ELF-1 (cell line): ENCODE results near the gene EYA4.

Experiments used
- DNase-seq: peaks from one replicate; pipeline ENCODE4 v3.0.0-alpha.2; 2016; ENCODE audit warnings: low read depth, low spot score

Gene EYA4

DNA sequence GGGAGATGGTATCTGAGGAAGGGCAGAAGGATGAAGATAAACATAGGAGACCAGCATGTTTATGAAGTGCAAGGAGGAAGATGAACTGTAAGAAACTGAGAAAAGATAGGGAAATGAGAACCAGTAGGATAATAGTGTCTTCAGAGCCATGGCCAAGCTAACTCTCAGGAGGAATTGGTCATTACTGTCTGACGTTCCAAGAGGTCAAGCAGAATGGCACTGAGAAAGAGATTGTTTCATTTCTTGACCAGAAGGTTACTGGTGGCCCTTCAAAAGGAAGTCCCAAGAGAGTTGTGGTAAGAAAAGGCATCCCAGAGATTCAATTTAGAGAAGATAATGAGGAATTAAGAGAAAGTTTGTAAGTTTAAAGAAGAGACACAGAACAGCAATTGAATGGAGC, 47.5 kb downstream of the EYA4 start:
- no peak for DNase-seq

- no peak for DNase-seq
Observed at GRCh38 chr6:133289733-133290306, 48.7 kb downstream of the EYA4 start.

DNA sequence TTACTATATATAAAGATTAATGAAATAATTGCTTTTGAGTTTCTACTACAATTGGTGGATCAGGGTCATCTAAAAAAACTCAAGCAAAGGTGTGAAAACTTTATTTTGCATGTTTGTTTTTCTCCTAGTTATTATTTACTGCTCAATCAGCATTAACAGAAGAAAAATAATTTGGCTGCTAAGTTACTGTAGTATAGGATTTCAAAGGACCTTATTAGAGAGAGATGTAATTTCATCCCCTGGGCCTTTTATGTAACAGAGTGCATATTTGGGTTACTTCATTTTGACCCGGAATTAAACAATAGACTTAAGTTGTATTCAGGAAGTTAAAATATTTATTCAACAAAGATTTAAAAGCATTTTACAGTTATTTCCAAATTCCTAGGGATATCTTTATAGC, 49.8 kb downstream of the EYA4 start:
- no peak for DNase-seq

- DNase-seq: no peak
Observed at GRCh38 chr6:133291671-133292070, 50.5 kb downstream of the EYA4 start.

- DNase-seq: no peak
Observed at GRCh38 chr6:133297657-133298056, 56.5 kb downstream of the EYA4 start.

DNA sequence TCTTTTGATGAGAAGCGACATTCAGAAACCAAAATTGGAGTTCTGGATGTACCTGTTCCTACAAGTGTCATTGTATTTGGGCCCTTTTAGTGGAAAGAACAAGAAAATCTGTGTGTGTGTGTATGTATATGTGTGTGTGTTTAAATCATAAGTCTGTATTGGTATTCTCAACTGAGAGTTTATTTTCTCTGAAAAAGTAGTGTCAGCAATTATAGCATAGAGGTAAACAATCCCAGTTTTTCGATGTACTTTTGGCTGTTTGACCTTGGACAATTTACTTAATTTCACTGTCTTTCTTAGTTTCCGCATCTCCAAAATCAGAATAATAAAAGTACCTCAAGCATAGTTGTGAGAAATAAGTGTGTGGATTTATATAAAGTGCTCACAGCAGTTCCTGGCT, 57.2 kb downstream of the EYA4 start:
- DNase-seq: no peak

GRCh38 chr6:133298801-133299200, 57.6 kb downstream of the EYA4 start:
- DNase-seq: no peak

GRCh38 chr6:133300896-133301295, 59.7 kb downstream of the EYA4 start:
- no peak for DNase-seq

DNA sequence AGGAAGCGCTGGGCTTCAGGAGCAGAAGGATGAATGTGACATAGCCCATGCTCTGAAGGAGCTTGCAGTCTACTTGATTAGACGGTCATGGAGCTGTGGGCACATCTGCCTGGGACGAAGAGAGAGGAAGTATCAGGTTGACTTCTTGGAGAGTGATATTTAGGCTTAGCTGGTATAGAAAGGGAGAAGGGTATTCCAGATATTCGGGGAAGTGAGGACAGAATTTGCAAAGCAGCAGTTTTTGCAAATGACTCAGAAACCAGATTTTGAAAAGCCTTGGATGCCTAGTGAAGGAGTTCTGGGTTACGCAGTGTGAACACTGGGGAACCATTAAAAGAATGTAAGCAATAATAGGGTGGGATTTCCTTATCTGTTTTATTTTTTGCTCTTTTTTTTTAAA, 60.7 kb downstream of the EYA4 start:
- DNase-seq: no peak

DNA sequence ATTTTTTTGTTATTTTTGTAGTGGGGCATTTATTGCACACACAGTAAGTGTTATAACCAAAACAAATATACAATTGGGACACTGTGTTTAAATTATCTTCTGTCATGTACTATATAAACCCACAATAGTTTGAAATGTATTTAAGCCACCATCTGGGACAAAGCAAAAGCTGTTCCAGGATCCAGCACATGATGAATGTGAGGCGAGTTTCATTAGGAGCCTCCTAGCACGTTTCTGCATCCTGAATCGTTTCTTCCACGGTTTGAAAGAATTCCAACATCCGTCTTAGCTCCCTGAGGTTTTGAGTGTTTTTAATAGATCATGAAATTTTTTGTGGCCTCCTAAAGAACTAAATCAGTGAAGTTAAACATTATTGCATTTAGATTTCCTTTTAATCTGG, 65.8 kb downstream of the EYA4 start:
- no peak for DNase-seq

DNA sequence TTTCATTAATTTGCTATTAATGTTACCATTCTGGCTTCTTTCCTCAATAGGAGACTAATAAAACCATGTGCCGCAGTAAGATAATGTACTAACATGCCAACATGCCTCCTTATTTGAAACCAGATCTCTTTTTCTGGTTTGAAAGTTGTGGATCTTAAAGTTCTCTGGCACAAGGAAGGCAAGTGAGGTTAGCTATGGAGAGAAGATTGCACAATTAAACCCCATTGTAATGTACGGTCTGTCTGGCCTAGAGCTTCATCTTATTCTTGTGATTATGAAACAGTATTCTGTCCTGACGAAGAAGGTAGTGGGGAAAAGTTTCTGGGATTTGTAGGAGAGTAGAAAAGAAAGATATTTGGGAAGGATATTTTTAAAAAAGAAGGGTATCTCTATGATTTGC, 68.4 kb downstream of the EYA4 start:
- no peak for DNase-seq

DNA sequence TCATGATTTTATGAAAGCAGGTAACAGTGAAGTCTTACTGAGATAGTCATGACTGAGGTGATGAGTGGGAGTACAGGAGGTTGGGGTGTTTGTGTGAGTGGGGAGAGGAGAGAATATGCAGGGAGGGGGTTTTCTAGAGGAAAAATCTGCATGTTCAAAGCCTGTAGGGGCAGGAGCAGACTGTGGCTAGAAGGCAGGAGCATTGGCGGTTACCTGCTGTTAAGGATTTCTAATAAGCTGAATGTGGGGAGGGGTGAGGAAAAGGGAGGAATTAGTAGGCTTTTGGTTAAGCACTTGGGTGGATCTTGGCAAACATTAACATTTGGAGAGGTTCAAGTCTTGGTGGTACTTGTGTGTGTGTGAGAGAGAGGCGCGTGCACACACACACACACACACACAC, 70.8 kb downstream of the EYA4 start:
- DNase-seq: no peak

GRCh38 chr6:133313068-133313467, 71.9 kb downstream of the EYA4 start:
- DNase-seq: no peak

- no peak for DNase-seq
Observed at GRCh38 chr6:133314947-133315346, 73.8 kb downstream of the EYA4 start.

DNA sequence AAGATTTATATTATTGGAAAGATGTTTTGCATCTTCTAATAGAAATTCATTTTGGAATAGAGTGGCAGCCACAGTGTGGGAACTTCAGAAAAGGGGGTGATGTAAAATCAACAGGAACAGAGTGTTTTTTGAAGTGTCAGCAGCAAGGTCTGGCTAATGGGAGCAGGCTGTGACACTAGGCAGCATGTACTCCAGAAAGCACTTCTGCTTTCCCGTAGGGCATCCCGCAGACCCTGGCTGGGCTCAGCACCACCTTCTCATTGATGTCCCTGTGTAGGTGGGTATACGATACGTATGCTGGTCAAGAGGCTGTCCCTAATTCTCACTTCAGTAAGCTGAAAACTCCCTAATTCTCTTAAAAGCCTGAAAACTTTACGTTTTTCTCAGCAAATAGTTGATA, 74.7 kb downstream of the EYA4 start:
- no peak for DNase-seq

- no peak for DNase-seq
Observed at GRCh38 chr6:133317704-133318103, 76.5 kb downstream of the EYA4 start.

DNA sequence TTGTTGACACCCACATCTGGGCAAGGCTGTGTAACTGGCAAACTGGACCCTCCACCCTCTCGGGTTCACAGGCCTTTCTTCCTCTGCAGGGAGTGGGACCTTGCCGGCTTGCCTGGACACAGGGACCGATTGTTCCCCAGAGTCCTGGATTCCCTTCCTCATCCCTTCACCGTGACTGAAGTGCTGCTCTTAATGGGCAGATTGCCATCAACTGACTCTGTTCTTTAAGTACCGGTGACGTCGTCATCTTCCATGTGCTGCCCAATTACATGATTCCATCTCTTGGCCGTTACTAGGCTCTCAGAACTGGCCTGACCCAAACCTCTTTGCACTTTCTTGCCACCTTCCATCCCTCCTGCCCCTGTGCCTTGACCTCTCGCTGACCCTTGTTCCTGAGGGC, 85.4 kb downstream of the EYA4 start:
- no peak for DNase-seq

DNA sequence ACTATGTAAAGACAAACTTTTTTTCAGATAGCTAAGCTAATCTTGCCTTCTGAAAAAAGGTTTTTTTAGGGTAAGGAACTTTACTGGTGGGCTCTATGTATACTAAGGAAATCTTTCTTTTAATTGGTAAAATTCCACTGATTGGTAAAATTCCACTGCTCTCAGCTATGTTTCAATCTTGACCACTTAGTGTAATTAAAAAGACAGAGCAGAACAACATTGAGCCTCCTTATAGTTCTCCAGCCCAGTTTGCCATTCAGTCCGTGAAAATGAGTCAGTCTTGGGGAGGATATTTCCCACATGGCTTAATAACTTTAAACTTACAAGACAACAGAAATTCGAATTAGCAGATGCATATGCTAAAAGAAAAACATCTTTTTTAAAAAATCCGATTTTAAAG, 92.7 kb downstream of the EYA4 start:
- no peak for DNase-seq

GRCh38 chr6:133337308-133337707, 96.2 kb downstream of the EYA4 start:
- DNase-seq: no peak

GRCh38 chr6:133339543-133340384, 98.6 kb downstream of the EYA4 start:
- no peak for DNase-seq

DNA sequence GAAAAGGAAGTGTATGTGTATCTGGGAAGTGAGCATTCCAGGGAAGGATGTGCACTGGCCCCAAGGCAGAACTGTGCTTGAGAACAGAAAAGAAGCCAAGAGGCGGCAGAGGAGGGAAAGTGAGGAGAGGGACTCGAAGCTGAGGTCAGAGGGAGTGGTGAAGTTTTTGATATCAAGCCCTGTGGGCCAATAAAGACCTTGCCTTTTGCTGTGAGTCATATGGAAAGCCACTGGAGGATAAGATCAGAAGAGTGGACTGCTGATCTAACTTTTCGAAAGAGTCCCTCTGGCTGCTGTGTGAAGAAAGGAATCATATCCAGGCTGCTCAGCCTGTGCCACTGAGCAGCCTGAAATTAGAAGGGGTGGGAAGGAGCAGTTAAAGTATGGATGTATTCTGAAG, 99.4 kb downstream of the EYA4 start:
- peak; percentile 32 for DNase-seq

DNA sequence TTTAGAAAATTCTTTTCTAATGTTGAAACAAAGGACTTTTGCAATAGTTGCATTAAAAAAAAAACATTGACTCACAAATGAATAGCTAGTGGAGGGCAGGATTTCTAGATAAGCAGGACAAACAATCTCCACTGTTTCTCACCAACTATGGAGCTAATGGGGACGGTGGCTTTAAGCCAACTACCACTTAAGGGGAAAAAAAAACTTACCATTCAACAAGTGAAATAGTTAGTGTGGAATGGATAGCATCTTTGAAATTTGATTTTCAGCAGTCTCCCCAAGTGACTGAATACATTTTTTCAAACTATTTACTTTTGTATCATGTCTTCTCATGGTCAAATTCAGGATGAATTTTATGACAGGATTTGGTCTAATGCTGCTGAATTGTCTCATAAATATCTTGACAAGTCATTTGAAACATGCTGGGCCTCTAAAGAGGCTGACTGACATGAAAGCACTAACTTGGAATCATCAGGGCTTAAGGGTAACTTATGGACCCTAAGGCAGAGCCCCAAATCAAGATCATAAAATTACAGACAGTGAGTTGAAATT, 100.5 kb downstream of the EYA4 start:
- no peak for DNase-seq

DNA sequence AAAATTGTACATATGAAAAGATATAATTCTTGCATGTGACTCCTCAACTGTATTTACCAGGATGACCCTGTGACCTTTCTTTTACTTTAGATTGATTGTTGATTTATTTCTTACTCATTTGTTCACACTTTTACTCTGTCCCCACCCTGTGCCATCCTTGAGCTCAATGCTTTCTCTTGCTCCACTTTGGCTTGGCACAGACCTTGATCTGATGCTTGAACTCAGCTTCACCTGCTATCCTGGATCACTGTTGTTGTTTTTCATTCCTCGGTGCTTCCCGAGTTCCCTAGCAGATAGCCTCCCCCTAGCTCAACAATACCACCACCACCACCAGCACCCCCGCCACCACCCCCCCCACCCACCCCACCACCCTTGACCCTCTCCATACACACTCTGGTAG, 102.1 kb downstream of the EYA4 start:
- no peak for DNase-seq
